Panc1 (cell line): ENCODE data around the gene TFEB.

Experiments used
- SIN3A ChIP-seq: IDR thresholded peaks from 2 replicates; pipeline ENCODE4 v1.6.1; 2012; ENCODE audit warnings: low read depth, mild to moderate bottlenecking, low read length, moderate library complexity, borderline replicate concordance; ENCODE audit not compliant: insufficient read depth
- TF ChIP-seq, protein P1 (sequence below): fragments of 450-650 bp; IDR thresholded peaks from 2 replicates; pipeline ENCODE4 v1.5.1; 2017; ENCODE audit warnings: mild to moderate bottlenecking

DNA sequence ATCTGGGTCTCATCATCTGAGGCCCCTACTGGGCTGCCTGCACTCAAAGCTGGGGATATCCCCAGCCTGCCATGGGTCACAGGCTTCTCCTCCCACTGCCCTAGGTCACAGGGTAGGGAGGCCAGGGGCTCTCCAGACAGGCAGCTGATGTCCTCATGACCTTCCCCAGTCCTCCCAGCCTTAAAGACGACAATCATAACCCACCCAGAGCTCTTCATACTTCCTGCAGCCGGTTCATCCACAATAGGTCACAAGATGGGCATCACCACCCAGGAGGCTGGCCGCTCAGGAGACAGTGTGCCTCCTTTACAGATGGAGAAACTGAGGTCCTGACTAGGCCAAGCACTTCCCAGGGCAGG is 15.2 kb downstream of the TFEB start:
- TF ChIP-seq, protein P1, sequence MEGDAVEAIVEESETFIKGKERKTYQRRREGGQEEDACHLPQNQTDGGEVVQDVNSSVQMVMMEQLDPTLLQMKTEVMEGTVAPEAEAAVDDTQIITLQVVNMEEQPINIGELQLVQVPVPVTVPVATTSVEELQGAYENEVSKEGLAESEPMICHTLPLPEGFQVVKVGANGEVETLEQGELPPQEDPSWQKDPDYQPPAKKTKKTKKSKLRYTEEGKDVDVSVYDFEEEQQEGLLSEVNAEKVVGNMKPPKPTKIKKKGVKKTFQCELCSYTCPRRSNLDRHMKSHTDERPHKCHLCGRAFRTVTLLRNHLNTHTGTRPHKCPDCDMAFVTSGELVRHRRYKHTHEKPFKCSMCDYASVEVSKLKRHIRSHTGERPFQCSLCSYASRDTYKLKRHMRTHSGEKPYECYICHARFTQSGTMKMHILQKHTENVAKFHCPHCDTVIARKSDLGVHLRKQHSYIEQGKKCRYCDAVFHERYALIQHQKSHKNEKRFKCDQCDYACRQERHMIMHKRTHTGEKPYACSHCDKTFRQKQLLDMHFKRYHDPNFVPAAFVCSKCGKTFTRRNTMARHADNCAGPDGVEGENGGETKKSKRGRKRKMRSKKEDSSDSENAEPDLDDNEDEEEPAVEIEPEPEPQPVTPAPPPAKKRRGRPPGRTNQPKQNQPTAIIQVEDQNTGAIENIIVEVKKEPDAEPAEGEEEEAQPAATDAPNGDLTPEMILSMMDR, result no peak
- no peak for TF ChIP-seq SIN3A
